Calu3 (cell line): ENCODE data around the gene PSKH1. TPM values are rescaled to one million over a fixed set of nuclear protein-coding genes. Genes with fewer than 3 reads are reported as not detected.

Experiments
- BruUV-seq: library from RNA; stranded (reverse); fragments of 400-500 nt; replicated peaks from 2 replicates; lab custom pipeline; 2021; lab: Mats Ljungman, UMichigan
- CTCF ChIA-PET: fragments of 300-600 bp; sonication (Branson Sonifier 250); formaldehyde crosslinking; loops from one replicate; lab custom pipeline; 2022; ENCODE audit warnings: antibody characterized with exemption; lab: Charles Lee
- DNase-seq: peaks from one replicate; pipeline ENCODE4 v3.0.0; 2022
- H3K27ac Mint-ChIP-seq: one replicate; pipeline ENCODE4 v1.8.0; 2022; ENCODE audit warnings: mixed read lengths; ENCODE audit not compliant: unreplicated experiment
- H3K27me3 Mint-ChIP-seq: one replicate; pipeline ENCODE4 v1.8.0; 2022; ENCODE audit warnings: mixed read lengths; ENCODE audit not compliant: unreplicated experiment
- H3K36me3 Mint-ChIP-seq: one replicate; pipeline ENCODE4 v1.8.0; 2022; ENCODE audit warnings: mild to moderate bottlenecking, moderate library complexity, mixed read lengths; ENCODE audit not compliant: insufficient read depth, unreplicated experiment
- H3K4me1 Mint-ChIP-seq: one replicate; pipeline ENCODE4 v1.8.0; 2022; ENCODE audit warnings: mild to moderate bottlenecking, low read depth, mixed read lengths; ENCODE audit not compliant: unreplicated experiment
- H3K4me3 Mint-ChIP-seq: one replicate; pipeline ENCODE4 v1.8.0; 2022; ENCODE audit warnings: mild to moderate bottlenecking, low read depth, moderate library complexity, mixed read lengths; ENCODE audit not compliant: unreplicated experiment
- H3K9me3 Mint-ChIP-seq: one replicate; pipeline ENCODE4 v1.8.0; 2022; ENCODE audit warnings: low read depth, mixed read lengths; ENCODE audit not compliant: unreplicated experiment
- CTCF ChIP-seq: fragments of 200-600 bp; IDR thresholded peaks from one replicate; pipeline ENCODE4 v1.8.0; 2022; ENCODE audit warnings: antibody characterized with exemption; ENCODE audit not compliant: unreplicated experiment
- intact Hi-C: fragments of 100-400 bp; cut with micrococcal nuclease; formaldehyde crosslinking; loops from one replicate; pipeline ENCODE4 v1.10.0; 2022; ENCODE audit not compliant: unreplicated experiment
- total RNA-seq: library from RNA; stranded (reverse); gene quantifications from 2 replicates; pipeline ENCODE4 v1.2.3, GENCODE V29; 2022

The PSKH1 gene
- total RNA-seq, 1 experiment from 2014 or later = 41.7 TPM

DNA sequence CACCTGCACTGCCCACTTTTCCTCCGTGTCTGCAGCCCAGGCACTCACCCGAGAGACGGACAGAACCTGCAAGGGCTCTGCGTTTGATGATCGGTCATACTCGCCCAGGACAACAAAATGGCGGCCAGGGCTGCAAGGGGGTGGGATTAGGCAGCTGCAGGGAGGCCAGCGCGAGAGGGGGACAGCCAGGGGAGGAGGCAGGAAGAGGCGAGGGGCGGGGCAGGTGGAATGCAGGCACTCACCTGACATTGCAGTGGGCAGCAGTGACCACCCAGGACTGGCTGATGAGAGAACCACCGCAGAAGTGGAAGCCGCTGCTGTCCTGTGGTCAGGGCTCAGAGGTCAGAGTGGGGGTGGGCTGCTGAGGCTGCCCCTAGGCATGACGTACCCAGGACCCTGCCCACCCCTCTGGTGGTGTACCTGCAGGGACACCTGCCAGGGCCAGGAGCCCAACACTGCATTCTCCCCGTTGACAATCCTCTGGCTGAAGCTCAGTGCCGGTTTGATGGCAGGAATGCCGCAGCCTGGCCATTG is 37.7 kb downstream of the PSKH1 start:
- H3K4me3 Mint-ChIP-seq = no peak overlapping the region
- H3K9me3 Mint-ChIP-seq = no peaks in the 10 kb centered on the region
- intact Hi-C loops = no loop called here
- peaks cover 61% of the 10 kb centered on the region for H3K36me3 Mint-ChIP-seq
- H3K4me1 Mint-ChIP-seq = peaks cover 14% of the 10 kb centered on the region
- BruUV-seq = no TSS peak
- no peaks in the 10 kb centered on the region for H3K27me3 Mint-ChIP-seq
- CTCF ChIA-PET = interaction anchor here (0.6 kb wide), 2 partner anchors 36 to 114 kb away, joined by 3 read pairs; no protein-coding TSS in a partner anchor
- no peak for DNase-seq
- no peak overlapping the region for H3K27ac Mint-ChIP-seq
- TF ChIP-seq CTCF = no peak

- CTCF ChIA-PET = no interaction called here
- no TSS peak for BruUV-seq
- TF ChIP-seq CTCF = no peak
- Mint-ChIP-seq H3K9me3 (no peaks in the 10 kb centered on the region), H3K36me3 (peaks cover 73% of the 10 kb centered on the region), H3K4me3 (no peak within 1 kb of the TSS), H3K4me1 (peaks cover 17% of the 10 kb centered on the region), H3K27me3 (no peaks in the 10 kb centered on the region), H3K27ac (no peak within 1 kb of the TSS)
- intact Hi-C loops = no loop called here
- no peak for DNase-seq
Measured at GRCh38 chr16:67931712-67932461, 38.8 kb downstream of the PSKH1 start, which contains the start of gene CTRL. CTRL (minus strand) TSS chr16:67931862; CDS start chr16:67931852, 10 bp downstream.

- Mint-ChIP-seq H3K36me3 (peaks cover 77% of the 10 kb centered on the region), H3K4me3 (no peak overlapping the region), H3K27me3 (no peaks in the 10 kb centered on the region), H3K27ac (no peak overlapping the region), H3K9me3 (no peaks in the 10 kb centered on the region), H3K4me1 (peaks cover 23% of the 10 kb centered on the region)
- intact Hi-C loops = no loop called here
- no TSS peak for BruUV-seq
- no peak for TF ChIP-seq CTCF
- DNase-seq = no peak
- CTCF ChIA-PET = interaction anchor here (0.8 kb wide), 1 partner anchor 10 kb away, joined by 3 read pairs; no protein-coding TSS in a partner anchor
Measured at GRCh38 chr16:67932462-67932840, 39.4 kb downstream of the PSKH1 start.

- intact Hi-C loops = no loop called here
- no TSS peak for BruUV-seq
- Mint-ChIP-seq H3K4me1 (peaks cover 26% of the 10 kb centered on the region), H3K4me3 (peak overlapping the region; percentile 2), H3K27me3 (no peaks in the 10 kb centered on the region), H3K27ac (no peak overlapping the region), H3K9me3 (no peaks in the 10 kb centered on the region), H3K36me3 (peaks cover 70% of the 10 kb centered on the region)
- CTCF ChIA-PET = interaction anchor here (1.3 kb wide), 1 partner anchor 261 kb away, joined by 3 read pairs; no protein-coding TSS in a partner anchor
- no peak for TF ChIP-seq CTCF
- no peak for DNase-seq
Measured at GRCh38 chr16:67933805-67934204, 40.8 kb downstream of the PSKH1 start.
